Sigmoid colon (tissue), 4 donors: Measurements from ENCODE around the gene SMAP1.

Source experiments
- CTCF ChIP-seq, 4 experiments: fragments of 450-650 bp in 3 of 4; fragments of 200-600 bp in 1 of 4; IDR thresholded peaks; one replicate each; pipeline ENCODE4 v1.5.1; 2016 to 2019; ENCODE audit warnings: antibody characterized with exemption in 4 of 4, mild to moderate bottlenecking in 3 of 4, moderate library complexity in 2 of 4
- POLR2AphosphoS5 ChIP-seq, 4 donors: sonication (generic); formaldehyde crosslinking; IDR thresholded peaks; one replicate each; pipeline ENCODE4 v1.6.1; 2017; ENCODE audit warnings: antibody characterized with exemption in 4 of 4

GRCh38 chr6:70879496-70879895, 211.8 kb downstream of the SMAP1 start:
- TF ChIP-seq CTCF (IDR thresholded peaks at IDR 0.05) (no peak), POLR2AphosphoS5 (IDR thresholded peaks at IDR 0.05) (no peak)
